ENCODE data around the gene TTC7B.

GRCh38 chr14:90655829-90656228 lies 160.4 kb downstream of the TTC7B start:
- TF ChIP-seq SP1 (IDR thresholded peaks at IDR 0.05; ENCODE audit: low read depth) (no peak), MAX (IDR thresholded peaks at IDR 0.05) (no peak), EZH2 (IDR thresholded peaks at IDR 0.05) (no peak), POLR2AphosphoS5 (IDR thresholded peaks at IDR 0.05; ENCODE audit: low read depth, low read length) (no peak), JUND (IDR thresholded peaks at IDR 0.05) (no peak), REST (IDR thresholded peaks at IDR 0.05; ENCODE audit: low read depth) (no peak)
